T-helper 2 cell (primary cell): ENCODE data around the gene PUM1.
A peak's percentile ranks its signal among the peaks of the same experiment; 100 is the strongest.

Experiments
- DNase-seq, 5 experiments: peaks; one replicate each; pipeline versions ENCODE4 v3.0.0 to v3.0.0-alpha.2; 2012 to 2022

PUM1 gene

DNA sequence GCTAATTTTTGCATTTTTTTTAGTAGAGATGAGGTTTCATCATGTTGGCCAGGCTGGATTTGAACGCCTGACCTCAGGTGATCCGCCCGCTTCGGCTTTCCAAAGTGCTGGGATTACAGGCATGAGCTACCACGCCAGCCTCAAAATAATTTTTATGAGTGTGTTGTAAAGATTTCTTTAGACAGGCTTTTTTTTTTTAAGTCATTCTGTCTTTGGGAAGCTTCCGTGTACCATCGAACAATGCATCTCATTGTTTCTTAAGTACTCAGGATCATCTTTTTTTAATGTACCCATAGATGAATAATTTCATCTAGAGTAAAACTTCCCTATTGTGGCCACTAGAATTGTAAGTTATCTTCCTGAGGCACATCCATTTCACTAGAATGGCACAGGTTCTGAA is 137.3 kb downstream of the PUM1 start:
- no peak for DNase-seq

DNA sequence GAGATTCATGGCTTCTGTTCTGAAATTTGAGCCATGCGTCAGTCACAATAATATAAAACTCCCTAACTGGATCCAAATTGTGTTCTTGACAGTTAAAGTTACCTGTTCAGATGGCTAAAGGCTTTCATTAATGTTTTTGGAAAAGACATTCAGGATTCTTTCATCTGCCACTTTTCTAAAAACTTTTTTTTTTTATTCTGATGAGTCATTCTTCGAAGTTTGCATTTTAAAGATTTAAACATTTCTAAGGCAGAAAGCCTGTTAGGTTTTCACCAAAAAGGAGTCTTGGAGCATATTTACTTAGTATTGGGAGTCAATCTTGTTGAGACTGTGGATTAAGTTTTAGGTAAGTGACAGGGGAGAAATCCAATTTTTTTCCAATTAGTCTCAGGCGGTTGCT is 138.1 kb downstream of the PUM1 start:
- no peak for DNase-seq

- no peak for DNase-seq
Observed at GRCh38 chr1:30923597-30923996, 141.9 kb downstream of the PUM1 start.

DNA sequence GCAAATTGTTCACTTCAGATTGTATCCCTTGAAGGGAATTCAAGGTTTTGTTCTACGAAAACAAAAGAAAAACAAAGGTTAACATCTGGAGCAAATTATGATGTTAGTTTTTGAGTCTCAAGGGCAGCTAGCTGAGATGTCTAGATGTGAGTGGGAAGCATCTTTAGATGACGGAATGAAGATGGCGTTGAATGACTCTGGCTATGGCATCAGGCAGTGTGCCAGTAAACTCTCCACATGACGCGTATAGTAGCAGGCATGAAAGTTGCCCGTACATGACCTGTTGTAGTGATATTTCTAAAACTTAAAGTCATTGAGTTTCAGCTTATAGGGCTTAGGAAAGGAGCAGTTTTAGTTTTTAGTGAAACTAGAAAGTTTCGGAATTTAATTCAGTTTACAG is 144.7 kb downstream of the PUM1 start:
- DNase-seq = peak in 1 of 5 experiments; percentile 40

GRCh38 chr1:30919025-30919881 is 146.3 kb downstream of the PUM1 start:
- DNase-seq = peak in 1 of 5 experiments; percentile 43

GRCh38 chr1:30916296-30916695 is 149.2 kb downstream of the PUM1 start:
- no peak for DNase-seq

DNA sequence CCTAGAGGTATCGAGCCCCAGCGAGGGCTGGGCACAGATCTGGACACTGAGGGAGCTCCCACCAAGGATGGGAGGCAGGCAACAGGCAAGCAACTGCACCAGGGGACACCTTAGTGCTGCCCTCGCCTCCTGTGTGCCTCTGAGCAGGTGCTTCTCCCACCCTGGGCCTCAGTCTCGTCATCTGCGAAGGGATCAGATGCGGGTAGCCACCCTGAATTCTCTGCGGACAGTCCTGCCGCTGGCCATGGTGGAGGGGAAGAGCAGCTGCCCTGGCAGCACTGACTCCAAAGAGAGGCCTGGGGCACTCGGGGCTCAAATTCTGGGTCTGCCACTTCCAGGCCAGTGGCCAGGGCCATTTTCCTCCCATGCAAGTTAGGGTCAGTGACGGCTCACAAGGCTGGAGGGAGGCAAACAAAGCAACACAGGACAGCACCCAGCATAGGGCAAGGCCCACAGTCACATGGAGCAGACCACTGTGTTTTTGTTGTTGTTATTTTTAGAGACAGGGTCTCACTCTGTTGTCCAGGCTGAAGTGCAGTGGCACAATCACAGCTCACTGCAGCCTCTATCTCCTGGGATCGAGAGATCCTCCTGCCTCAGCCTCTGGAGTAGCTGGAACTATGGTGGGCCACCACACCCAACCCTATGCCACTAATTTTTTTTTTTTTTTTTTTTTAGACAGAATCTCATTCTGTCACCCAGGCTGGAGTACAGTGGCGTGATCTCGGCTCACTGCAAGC is 149.9 kb downstream of the PUM1 start:
- DNase-seq = no peak

GRCh38 chr1:30914931-30915330 is 150.6 kb downstream of the PUM1 start:
- no peak for DNase-seq

- no peak for DNase-seq
Observed at GRCh38 chr1:30914587-30914922, 151.0 kb downstream of the PUM1 start.

GRCh38 chr1:30912913-30913652 is 152.4 kb downstream of the PUM1 start:
- no peak for DNase-seq

- DNase-seq = no peak
Observed at GRCh38 chr1:30912224-30912623, 153.3 kb downstream of the PUM1 start.

- peak in 3 of 5 experiments; percentile 9 to 52 (median 33) for DNase-seq
Observed at GRCh38 chr1:30911059-30911954, 154.2 kb downstream of the PUM1 start.

DNA sequence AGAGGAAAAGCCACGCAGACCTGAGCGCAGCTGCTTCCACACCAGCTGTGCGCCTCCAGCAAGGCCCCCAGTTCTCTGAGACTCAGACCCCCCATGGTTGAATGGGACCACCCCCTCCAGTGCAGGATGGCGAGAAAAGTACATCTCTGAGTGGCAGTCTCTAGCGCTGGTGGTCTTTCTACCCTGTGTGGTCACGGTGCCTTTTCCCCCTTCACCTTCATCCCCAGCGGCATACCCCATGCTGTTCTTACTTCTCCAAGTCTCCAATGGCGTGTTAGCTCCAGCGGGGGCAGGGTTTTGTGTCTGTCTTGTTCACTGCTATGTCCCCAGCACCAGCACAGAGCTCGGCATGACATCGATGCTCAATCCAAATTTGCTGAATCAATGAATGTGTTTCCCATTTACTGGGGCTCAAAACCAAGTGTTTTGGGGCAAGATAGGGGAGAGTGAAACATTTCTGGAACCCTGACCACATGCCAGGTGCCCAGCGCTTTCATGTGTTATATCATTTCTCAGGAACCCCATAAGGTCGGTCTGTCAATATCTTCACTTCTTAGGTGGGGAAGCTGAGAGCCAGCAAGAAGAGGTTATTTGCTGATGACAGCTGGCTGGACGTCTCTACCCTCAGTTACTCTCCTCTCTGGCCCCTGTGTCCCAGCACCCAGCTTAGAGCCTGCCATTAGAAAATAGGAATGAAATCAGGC is 156.0 kb downstream of the PUM1 start:
- DNase-seq = no peak

DNA sequence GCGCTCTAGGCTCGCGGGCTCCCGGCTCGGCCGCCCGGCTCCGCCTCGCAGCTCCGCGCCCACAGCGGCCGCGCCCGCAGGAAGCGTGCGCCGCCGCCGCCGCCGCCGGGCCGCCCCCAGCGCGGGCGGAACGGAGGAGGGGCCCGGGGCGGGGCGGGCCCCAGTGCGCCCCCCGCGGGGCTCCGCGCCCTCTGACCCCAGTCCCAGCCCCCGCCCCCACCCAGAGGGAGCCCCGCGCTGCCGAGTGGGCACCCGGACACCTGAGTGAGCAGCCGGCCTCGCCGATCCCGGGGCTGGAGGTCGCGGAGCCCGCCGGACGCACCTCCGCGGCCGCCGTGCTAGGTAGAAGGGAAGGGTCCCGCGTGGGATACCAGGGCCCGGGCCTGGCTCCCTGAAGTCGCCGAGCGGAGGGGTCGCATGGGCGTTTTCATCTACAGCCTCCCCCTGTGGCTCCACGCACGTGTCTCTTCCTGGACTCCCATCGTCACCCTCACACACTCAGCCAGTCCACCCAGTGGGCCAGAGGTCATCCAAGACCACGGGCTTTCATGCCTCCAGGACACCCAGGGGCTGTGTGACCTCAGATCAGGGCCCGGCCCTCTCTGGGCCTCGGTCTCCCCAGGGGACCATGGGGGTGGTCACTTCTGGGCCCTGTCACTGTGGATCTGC is 156.7 kb downstream of the PUM1 start, which contains the start of gene SDC3:
Gene SDC3, minus strand, starts transcription at position 63 of the 669 bp plus-strand sequence. CDS start 172 bp downstream, outside the sequence.
- DNase-seq = peak in 1 of 5 experiments; percentile 33

- DNase-seq = no peak
Observed at GRCh38 chr1:30908316-30908695, 157.2 kb downstream of the PUM1 start.

DNA sequence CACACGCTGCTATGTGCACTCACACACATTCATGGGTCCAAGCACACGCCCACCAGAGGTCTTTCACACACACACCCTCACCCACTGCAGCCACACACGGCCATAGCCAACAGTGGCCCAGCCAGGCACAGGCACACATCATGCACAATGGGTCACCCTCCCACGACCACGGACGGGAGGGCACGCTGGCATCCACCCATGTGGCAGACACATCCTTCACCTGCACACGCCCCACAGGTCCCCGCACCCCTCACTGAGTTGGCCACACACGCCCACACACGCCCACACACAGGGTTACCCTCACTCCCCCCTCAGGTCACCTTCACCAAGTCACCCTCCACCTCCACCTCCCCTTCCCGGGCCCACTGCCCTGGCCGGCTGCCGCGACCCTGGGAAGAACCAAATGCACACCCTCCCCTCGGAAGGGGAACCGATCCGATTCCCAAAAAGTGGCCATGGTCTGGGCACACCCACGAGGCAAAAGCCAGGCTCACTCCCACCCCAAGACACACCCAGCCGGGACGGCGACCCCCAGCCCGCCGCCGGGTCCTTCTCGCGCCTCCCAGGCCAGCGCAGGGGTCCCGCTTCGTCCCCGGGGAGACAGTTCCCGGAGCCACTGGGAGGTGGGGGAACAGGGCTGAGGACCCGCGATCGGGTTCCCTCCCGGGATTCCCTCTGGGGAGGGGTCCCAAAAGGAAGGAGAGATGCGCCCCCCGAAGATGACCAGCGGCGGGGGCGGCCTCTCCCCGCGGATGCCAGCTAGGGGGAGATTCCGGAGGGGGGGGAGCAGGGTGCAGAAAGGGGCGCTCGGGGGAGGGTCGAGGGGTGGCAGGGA is 157.8 kb downstream of the PUM1 start:
- DNase-seq = no peak

- no peak for DNase-seq
Observed at GRCh38 chr1:30906631-30907441, 158.7 kb downstream of the PUM1 start.

DNA sequence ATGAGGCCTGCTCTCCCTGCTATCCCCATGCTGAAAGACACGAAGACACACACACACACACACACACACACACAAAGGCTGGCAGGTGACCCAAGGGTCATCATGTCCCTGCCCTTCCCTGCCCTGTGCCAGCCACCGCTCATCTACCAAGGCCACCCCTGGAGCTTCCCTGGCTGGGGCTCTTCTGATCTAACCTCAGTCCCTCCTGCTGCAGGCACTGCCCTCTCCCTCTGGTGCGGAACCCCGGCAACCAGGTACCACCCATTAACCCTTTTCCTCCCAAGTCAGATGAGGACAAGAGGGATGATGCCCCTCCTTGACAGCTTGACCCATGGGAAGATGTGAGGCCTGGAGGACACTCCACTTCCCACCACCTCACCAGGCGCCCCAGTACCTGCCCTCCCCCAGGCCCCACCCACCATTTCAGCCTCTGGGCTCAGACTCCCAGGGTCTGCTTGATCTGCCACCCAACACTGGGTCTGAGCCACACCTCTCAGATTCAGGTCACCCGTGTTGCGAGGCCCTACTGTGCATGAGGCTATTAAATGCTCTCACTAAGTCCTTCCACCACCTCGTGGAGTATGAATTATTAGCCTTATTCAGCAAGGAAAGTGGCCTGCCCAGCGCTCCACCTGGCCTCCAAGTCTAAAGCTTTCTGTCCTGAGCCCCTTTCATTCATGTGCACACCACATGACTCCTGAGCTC is 159.4 kb downstream of the PUM1 start:
- no peak for DNase-seq
